AG20443 (cell line): ENCODE results near the gene SCGB1A1.
A peak's percentile ranks its signal among the peaks of the same experiment; 100 is the strongest.
"Not testable (repeated sequence)": the region's sequence is repeated elsewhere in the genome, so short reads cannot be mapped to it uniquely, and the experiment has no call there.

Experiments
- DNase-seq: peaks from one replicate; pipeline ENCODE4 v3.0.0; 2012; ENCODE audit warnings: low spot score, mixed read lengths

SCGB1A1 gene

DNA sequence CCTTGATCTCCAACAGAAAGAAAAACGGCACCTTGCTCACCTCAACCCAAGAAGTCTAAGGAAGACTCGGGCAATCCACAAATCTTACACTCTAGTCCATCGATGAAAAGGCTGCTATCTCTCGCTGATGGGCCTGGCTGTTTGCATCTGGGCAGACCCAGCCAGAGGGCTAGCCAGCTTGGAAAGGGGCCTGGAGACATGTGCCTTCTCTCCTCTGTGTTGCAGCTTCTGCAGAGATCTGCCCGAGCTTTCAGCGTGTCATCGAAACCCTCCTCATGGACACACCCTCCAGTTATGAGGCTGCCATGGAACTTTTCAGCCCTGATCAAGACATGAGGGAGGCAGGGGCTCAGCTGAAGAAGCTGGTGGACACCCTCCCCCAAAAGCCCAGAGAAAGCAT, 3.2 kb downstream of the SCGB1A1 start:
- peak; percentile 34 for DNase-seq

DNA sequence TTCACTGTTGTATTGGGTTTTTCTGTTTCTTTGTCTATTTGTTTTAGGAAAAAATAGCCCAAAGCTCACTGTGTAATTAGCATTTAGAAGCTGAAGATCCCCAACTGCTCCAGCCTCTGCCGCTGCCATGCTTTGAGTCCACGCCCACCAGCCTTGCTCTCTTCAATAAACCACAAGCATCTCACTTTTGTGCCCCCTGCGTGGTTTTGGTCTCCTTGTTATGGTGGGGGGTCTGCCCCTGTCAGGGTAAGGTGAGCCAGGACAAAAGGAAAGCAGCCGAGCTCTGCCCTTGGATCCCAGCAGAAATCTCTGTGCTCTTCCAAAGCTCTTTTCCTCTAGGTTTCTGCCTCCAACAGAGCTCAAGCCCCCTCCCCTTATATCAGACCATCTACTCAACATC, 4.2 kb downstream of the SCGB1A1 start:
- DNase-seq: no peak

DNA sequence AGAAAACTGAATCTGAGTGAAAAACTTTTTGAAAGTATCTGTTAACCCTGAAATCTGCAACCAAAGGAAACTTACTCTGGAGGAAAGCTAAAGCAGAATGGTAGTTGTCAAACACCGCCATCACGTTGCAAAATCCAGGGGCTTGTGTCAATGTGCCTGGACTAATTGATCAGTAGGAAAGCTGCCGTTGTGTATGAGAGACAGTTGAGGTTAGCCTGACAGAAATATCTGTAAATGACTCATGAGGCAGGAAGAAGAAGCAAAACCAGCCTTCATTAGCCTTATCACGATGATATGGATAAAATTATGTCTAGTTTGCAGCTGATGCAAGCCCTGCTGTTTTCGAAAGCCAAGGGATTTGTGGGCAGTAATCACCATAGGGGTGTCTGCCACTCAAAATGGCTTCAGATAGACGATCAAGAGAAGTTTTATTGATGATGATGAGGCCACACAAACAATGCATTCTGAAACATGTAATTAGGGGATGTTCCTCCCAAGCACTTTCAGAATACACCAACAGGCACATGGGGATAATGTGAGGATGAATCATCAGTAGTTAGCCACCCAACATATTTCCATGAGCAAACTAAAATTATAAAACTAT, 8.9 kb downstream of the SCGB1A1 start:
- DNase-seq: peak; percentile 47

DNA sequence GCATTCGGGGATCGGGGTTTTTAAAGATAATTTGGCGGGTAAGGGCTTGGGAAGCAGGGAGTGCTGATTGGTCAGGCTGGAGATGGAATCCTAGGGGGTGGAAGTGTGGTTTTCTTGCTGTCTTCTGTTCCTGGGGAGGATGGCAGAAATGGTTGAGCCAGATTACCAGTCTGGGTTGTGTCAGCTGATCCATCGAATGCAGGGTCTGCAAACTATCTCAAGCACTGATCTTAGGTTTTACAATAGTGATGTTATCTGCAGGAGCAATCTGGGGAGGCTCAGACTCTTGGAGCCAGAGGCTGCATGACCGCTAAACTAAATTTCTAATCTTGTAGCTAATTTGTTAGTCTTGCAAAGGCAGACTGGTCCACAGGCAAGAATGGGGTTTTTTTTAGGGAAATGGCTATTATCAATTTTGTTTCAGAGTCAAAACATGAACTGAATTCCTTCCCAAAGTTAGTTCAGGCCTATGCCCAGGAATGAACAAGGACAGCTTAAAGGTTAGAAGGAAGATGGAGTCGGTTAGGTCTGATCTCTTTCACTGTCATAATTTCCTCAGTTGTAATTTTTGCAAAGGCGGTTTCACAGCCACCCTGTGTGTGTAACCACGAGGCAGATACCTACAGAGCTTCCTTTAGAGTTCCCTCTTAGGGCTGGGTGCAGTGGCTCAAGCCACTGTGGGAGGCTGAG, 10.2 kb downstream of the SCGB1A1 start:
- no peak for DNase-seq

DNA sequence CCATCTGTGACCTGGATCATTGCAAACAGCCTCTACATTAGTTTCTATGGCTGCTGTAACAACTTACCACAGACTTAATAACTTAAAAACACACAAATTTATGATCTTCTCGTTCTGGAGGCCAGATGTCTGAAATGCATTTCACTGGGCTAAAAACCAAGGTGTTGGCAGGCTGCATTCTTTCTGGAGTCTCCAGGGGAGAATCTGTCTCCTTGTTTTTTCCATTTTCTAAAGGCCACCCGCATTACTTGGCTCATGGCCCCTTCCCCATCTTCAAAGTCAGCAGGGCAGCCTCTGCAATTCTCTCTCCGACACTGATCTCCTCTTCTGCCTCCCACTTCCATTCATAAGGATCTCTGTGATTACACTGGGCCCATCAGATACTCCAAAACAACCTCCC, 11.6 kb downstream of the SCGB1A1 start:
- no peak for DNase-seq

DNA sequence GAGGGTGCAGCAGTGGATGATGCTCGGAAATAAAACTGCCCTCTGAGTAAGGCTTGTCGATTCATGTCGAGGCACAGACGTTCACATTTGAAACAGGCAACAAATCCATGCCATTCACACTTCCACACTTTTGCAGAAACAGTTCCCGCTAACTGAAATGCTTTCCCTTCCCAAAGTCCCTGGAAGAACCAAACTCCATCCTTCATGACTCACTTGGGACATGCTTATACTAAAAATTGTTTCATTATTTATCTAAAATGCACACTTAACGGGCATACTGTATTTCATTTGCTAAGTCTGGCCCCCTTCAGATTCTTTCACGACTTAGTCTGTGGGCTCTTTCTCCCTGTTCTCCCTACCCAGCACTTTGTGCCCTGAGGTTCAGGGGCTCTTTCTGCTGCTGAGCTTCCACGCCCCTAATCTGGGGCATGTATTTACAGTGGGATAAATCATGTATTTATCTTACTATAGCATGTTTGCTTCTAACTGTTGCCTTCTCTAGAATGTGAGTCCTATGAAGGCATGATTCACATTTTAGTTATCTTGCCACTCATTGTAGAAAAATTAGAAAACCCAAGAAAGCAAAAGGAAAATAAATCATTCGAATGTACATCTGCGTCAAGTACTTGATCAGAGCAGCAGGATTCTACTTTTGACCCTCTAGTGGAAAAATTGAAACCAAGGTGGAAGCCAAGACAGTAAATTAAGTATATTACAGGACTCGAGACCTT, 12.5 kb downstream of the SCGB1A1 start:
- DNase-seq: peak; percentile 56

DNA sequence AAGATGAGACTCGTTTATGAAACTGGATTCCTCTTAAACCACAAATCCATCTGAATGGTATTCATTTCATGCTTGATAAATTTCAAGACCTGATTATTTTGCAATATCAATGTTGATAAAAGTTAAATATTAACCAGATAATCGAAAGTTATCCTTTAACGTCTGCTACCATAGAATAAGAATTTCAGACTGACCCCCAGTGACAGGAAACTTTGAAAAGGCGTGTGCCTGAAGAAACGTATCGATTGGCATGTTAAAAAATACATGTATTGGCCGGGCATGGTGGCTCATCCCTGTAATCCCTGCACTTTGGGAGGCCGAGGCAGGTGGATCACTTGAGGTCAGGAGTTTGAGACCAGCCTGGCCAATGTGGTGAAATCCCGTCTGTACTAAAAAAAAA, 13.9 kb downstream of the SCGB1A1 start:
- DNase-seq: no peak

DNA sequence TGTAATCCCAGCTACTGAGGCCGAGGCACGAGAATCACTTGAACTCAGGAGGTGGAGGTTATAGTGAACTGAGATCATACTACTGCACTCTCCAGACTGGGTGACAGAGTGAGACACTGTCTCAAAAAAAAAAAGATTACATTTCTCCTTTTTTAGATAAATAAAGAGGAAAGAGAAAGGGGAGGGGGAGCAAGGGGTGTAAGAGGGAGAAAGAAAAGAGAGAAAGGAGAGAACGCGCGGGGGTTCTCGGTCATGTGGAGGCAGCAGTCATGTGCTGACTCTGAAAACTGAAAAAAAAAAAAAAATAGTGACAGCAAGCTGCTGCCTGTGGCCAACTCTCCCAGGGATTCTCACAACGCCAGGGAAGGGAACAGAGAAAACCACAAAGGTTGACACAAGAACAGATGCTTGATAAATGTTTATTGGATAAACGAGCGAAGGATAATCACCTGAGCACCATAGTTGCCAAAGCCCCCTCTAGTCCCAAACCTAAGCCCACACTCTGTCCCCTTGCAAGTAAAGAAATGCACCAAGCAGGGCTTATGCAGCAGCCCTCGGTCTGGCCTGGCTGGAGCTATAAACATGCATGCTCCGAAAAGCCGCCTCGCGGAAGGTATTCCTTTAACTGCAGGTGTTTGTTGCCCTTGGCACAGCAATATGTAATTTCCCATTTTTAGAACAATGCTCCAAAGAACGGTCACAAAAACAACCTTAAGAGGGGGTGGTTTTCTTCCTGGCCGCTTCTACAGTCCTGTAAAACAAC, 14.5 kb downstream of the SCGB1A1 start:
- no peak for DNase-seq

DNA sequence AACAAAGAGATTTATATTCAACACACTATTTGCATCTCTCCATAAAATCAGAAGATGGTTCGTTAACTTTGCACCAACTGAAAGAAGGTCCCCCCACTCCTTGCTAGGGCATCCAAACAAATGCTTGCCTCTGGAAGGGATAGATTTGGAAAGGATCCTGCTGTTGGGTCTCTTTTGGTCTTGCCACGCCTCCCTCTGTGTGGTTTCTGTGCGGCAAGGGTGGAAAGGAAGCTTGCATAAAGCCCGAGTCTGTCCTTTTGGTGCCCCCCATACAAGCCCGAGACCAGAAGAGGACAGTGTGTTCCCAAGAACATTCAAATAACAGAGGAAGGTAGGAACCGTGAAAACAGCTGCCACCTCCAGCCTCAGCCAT, 15.1 kb downstream of the SCGB1A1 start:
- no peak for DNase-seq

DNA sequence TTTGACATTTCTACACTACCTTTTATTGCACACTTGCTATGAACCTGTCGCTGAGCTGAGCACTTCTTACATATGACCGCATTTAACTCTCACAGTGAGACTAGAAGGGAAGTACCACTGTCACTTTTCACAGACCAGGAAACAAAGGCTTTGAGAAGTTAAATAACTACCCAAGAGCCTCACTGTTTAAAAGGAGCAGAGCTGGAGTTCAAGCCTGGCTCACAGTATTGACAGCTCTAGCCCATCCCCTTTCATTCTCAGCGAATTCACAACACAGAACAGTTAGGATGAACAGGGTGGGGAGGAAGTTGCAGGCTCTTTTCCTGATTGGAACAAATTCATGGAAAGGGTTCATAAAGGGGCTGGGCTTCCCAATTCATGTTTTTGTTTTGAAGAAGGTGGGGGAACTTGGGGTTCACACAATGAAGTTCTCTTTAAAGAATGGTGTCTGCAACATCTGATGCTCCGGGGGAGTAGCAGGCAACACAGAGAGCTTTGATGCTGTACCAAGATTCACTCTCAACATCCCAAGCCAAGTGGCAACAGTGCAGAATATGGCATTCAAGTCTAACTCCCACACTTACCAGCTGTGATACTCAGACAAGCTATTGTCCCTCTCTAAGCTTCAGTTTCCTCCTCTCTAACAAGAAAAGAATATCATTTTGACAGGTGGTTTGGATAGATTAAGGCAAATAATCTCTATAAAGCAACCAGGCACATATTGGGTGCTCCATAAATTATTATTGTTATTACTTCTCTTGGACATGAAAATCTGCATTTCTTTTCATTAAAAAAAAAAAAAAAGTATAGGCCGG, 17.2 kb downstream of the SCGB1A1 start:
- no peak for DNase-seq

DNA sequence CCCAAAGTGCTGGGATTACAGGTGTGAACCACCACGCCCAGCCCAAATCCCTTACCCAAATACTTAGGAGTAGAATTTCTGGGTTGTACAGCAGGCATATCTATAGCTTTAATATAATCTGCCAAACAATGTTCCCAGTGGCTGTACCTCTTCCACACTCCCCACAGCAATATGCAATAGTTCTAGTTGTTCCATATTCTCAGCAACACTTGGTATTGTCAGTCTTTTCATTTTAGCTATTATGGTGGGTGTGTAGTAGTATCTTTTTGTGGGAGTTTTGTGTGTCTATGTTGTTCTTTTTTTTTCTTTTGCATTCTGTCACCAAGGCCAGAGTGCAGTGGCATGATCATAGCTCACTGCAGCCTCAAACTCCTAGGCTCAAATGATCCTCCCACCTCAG, 18.8 kb downstream of the SCGB1A1 start:
- no peak for DNase-seq

DNA sequence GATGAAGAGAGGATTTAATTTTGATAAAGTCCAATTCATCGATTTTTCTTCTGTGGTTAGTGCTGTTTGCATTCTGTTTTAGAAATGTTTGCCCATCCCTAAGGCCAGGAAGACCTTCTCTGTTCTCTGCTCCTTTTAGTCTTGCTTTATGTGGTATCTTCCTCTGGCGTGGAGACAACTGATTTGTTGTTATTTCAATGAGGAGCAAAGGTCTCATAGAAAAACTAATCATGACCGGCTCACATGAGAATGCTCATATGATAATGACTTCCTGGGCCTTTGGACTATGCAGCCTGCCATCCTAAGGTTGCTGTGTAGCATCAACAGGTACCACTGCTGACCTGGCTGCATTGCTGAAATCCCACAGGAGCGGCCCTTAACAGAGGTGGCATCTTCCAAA, 19.8 kb downstream of the SCGB1A1 start:
- no peak for DNase-seq

DNA sequence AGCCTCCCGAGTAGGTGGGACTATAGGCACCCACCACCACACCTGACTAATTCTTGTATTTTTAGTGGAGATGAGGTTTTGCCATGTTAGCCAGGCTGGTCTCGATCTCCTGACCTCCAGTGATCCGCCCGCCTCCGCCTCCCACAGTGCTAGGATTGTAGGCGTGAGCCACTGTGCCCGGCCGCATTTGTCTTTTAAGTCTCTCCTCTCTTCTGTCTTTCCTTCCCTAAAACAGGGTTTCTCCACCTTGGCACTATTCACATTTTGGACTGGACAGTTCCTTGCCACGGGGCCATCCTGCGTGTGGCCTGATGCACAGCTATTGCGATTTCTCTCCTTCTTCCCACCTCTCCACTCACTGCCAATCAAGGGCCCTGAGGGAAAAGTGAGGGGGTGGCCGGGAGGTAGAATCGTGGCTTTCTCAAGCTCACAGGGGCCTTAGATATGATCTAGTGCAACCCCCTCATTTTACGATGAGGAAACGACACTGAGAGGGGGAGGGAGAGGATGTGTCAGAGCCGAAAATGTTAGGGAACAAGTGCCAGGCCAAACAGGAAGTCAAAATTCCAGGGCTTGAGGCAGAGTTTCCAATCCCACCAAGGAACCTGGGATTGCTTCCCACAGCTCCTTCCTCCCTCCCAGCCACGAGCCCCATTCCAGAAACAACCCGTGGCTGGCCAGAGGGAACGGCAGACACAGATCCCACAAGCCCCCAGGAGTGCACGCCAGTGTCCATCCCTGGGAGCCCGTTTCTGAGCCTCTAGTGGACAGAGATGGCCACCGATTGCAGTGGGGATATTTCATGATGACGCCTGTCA, 21.2 kb downstream of the SCGB1A1 start:
- DNase-seq: peak; percentile 79

DNA sequence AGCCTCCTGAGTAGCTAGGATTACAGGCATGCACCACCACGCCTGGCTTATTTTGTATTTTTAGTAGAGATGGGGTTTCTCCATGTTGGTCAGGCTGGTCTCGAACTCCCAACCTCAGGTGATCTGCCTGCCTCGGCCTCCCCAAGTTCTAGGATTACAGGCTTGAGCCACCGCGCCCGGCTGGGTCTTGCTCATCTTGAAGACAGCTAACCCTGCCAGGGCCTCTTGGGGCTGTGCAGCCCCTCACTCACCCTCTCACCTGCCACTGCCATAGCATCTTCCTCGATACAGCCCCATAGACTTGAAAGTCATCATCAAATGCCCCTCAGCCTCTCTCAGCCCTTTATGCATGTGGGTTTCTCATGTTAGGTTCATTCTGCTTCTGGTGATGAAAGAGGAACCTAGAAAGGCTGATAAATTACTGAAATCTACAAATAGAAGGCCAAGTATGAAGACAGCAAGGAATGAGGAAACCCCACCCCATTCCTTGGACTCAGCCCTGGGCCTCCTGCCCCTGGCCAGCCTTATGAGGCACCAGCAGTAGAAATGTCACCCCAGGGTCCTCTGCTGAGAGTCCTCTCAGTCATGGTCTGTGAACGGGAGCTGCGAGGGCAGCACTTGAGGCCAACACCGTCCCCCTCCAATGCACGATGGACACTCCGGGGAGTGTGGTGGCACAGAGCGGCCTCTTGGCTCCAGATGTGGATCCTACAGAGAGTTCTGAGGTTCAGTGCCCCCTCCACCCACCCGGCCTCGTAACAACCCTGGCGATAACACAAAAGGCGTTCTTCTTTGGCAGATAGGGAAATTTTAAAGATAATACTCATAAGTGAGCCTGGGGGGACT, 24.8 kb downstream of the SCGB1A1 start:
- DNase-seq: peak; percentile 83

DNA sequence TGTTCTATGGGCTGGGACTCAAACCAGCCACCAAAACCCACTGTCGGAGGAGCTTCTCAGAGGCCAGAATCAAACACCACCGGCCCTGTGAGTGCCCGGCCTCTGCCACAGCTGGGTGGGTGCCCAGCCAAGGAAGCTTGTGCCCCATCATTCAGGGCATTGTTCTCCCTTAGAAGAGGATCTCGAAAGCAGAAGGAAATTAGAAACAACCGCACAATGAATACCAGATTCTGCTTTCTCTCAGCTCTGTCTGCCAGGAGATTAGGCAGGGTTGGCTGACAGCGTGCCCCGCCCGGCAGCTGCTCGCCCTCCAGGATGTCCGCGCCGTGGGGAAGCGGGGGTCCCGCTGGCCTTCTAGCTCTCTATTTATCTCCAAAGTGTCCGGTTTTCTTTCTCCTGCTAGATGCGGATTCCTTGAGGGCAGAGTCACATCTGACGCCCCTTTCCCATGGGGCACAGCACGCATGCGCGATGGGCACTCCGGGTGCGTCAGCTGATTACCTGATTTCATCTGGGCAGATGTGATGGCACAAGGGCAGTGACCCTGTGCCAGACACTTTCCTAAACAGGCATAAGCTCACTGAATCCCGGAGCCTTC, 25.5 kb downstream of the SCGB1A1 start:
- DNase-seq: peak; percentile 94

DNA sequence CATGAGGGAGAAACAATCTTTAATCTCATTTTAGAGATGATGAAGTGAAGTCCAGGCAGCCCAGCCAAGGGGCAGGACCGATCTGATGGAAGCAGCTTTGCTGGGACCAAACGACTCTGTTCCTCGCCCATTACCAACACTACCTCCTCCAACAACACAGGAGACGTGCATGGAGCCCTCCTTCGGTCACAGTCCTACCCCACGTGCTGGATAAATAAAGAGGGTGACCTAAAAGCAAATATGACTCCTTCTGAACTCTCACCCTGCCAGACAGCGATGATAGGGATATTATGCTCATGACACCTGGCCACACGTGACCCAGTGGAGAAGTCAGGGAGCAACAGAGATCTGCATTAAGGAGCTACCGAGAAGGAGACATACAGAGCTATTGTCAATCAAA, 26.0 kb downstream of the SCGB1A1 start:
- DNase-seq: no peak

DNA sequence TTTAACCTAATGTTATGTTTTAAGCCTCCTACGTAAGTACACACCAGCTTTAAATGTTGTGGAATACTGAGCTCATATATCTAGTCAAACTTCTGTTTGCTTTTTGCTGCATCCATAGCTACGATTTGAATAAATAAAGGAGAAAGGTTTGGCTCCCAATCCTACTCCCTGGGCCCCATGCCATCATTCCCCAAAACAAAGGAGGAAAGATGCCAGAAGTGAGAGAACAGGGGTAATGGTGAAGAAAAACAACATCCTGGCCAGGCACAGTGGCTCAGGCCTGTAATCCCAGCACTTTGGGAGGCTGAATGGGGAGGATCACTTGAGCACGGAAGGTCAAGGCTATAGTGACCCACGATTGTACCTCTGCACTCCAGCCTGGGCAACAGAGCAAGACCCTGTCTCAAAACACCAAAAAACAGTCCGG, 26.5 kb downstream of the SCGB1A1 start:
- peak; percentile 52 for DNase-seq

DNA sequence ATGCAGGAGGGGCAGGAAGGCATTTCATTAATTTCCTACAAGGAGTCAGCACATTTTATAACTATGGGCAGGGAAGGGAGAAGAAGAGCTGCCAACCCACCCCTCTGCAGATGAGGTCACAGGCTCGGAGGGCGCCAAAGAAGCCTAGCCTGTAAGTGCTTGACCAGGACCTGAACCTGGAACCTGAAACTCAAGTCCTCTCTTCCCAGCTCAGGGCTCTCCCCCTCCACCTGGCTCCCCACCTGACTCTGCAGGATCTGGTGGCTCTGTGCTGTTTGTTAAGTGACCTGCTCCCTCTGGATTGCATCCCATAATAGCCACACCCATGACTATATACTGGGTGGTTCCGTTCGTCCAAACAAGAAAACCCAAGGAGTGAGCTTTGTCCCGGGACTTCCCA, 27.3 kb downstream of the SCGB1A1 start:
- no peak for DNase-seq

DNA sequence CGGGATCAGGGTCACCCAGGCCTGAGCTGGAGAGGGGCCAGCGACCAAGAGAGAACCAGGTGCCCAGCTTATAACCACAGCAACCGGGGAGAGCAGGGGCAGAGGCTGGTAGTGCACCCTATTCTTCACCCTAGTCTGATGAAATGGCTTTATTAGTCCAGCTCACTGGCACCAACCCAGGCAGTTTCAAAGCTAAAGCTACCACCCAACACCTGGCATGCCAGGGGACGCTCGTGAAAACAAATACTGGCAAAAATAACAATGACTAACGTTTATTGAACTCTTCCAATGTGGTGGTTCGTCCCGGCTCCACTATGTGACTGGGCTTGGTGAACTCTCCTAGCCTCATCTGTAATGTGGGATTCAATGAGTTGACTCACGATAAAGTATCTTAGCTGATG, 30.6 kb downstream of the SCGB1A1 start:
- DNase-seq: no peak

DNA sequence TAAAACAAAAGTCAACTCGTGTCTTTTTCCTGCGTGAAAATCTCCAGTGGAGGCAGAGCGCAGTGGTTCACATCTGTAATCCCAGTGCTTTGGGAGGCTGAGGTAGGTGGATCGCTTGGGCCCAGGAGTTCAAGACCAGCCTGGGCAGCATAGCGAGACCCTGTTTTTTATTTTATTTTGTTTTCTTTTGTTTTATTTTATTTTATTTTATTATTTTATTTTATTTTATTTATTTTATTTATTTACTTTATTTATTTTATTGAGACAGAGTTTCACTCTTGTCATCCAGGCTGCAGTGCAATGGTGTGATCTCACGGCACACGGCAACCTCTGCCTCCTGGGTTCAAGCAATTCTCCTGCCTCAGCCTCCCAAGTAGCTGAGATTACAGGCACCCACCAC, 31.1 kb downstream of the SCGB1A1 start:
- DNase-seq: not testable (repeated sequence)
